Peyer's patch (tissue), 4 donors: ENCODE measurements around the gene PDHX. TPM values are rescaled to one million over a fixed set of nuclear protein-coding genes. Genes with fewer than 3 reads are reported as not detected.

Source experiments
- DNase-seq, 3 donors: peaks; one replicate each; pipeline ENCODE4 v3.0.0-alpha.2; 2017 to 2019
- H3K27ac ChIP-seq, 4 donors: fragments of 200-600 bp; sonication (generic); one replicate each; pipeline ENCODE4 v1.5.1; 2016 to 2019
- H3K27me3 ChIP-seq, 2 donors: fragments of 200-600 bp; sonication (generic); one replicate each; pipeline ENCODE4 v1.5.1; 2019
- H3K36me3 ChIP-seq, 3 donors: fragments of 200-600 bp; sonication (generic); one replicate each; pipeline ENCODE4 v1.5.1; 2016 to 2019
- H3K4me1 ChIP-seq, 4 donors: fragments of 200-600 bp; sonication (generic); one replicate each; pipeline ENCODE4 v1.5.1; 2016 to 2019
- H3K4me3 ChIP-seq, 4 donors: fragments of 200-600 bp; sonication (generic); 1 replicate in 3 of 4; 2 replicates in 1 of 4; pipeline ENCODE4 v1.5.1; 2016 to 2019; ENCODE audit warnings: mild to moderate bottlenecking in 1 of 4
- H3K9me3 ChIP-seq, 4 donors: fragments of 200-600 bp; sonication (generic); one replicate each; pipeline ENCODE4 v1.5.1; 2016 to 2019; ENCODE audit warnings: mild to moderate bottlenecking in 1 of 4
- CTCF ChIP-seq, 6 experiments: fragments of 450-650 bp in 4 of 6; fragments of 200-600 bp in 2 of 6; sonication (generic) in 1 of 6; IDR thresholded peaks; one replicate each; pipeline ENCODE4 v1.5.1; 2017 to 2019; ENCODE audit warnings: antibody characterized with exemption in 6 of 6, mild to moderate bottlenecking in 3 of 6, moderate library complexity in 1 of 6
- POLR2A ChIP-seq, 2 donors: fragments of 450-650 bp; IDR thresholded peaks; one replicate each; pipeline ENCODE4 v1.5.1; 2017; ENCODE audit warnings: antibody characterized with exemption in 2 of 2, mild to moderate bottlenecking in 2 of 2, moderate library complexity in 2 of 2
- total RNA-seq, 4 donors: library from RNA; depleted of rRNA; stranded (reverse); fragments of >200 nt; gene quantifications; one replicate each; pipeline ENCODE4 v1.1.0, GENCODE V29; 2016

PDHX gene
- total RNA-seq, 4 donors from 2014 or later = 15.4 to 87.5 (median 22.4) TPM

- peaks cover 0 to 5% (median 0%) of the 10 kb centered on the region in 4 donors for H3K4me1 ChIP-seq
- peak in 2 of 3 donors; percentile 56 to 57 for DNase-seq
- peaks cover 0 to 10% (median 0%) of the 10 kb centered on the region in 3 donors for H3K36me3 ChIP-seq
- H3K9me3 ChIP-seq = no peaks in the 10 kb centered on the region
- no peak overlapping the region for H3K4me3 ChIP-seq
- H3K27ac ChIP-seq = no peak overlapping the region
- TF ChIP-seq CTCF (IDR thresholded peaks at IDR 0.05) = no peak
- no peak for TF ChIP-seq POLR2A (IDR thresholded peaks at IDR 0.05)
- no peaks in the 10 kb centered on the region for H3K27me3 ChIP-seq
Measured at GRCh38 chr11:34929794-34930763, 13.7 kb downstream of the PDHX start.

- Histone ChIP-seq H3K36me3 (peaks cover 0 to 10% (median 0%) of the 10 kb centered on the region in 3 donors), H3K4me1 (no peaks in the 10 kb centered on the region)
Measured at GRCh38 chr11:34936945-34937629, 20.7 kb downstream of the PDHX start.

GRCh38 chr11:34938611-34939010 lies 22.2 kb downstream of the PDHX start:
- Histone ChIP-seq H3K27ac (no peak overlapping the region), H3K4me1 (no peaks in the 10 kb centered on the region), H3K4me3 (no peak overlapping the region), H3K27me3 (no peaks in the 10 kb centered on the region), H3K9me3 (no peaks in the 10 kb centered on the region), H3K36me3 (no peaks in the 10 kb centered on the region)
- TF ChIP-seq CTCF (IDR thresholded peaks at IDR 0.05) = no peak
- TF ChIP-seq POLR2A (IDR thresholded peaks at IDR 0.05) = no peak
- DNase-seq = no peak

More at GRCh38 chr11:34936945-34937629, 20.7 kb downstream of the PDHX start:
- no peak for DNase-seq
- Histone ChIP-seq H3K27ac (no peak overlapping the region), H3K9me3 (no peaks in the 10 kb centered on the region), H3K4me3 (no peak overlapping the region), H3K27me3 (no peaks in the 10 kb centered on the region)
- TF ChIP-seq CTCF (IDR thresholded peaks at IDR 0.05) (no peak), POLR2A (IDR thresholded peaks at IDR 0.05) (no peak)

GRCh38 chr11:34940026-34940677 lies 23.7 kb downstream of the PDHX start:
- H3K9me3 ChIP-seq = peaks cover 0 to 4% (median 0%) of the 10 kb centered on the region in 4 donors
- H3K27me3 ChIP-seq = no peaks in the 10 kb centered on the region
- no peaks in the 10 kb centered on the region for H3K36me3 ChIP-seq
- TF ChIP-seq POLR2A (IDR thresholded peaks at IDR 0.05) (no peak), CTCF (IDR thresholded peaks at IDR 0.05) (no peak)
- H3K4me1 ChIP-seq = no peaks in the 10 kb centered on the region
- H3K27ac ChIP-seq = no peak overlapping the region
- DNase-seq = no peak
- no peak overlapping the region for H3K4me3 ChIP-seq

GRCh38 chr11:34941688-34942087 lies 25.3 kb downstream of the PDHX start:
- Histone ChIP-seq H3K4me3 (no peak overlapping the region), H3K27me3 (no peaks in the 10 kb centered on the region), H3K9me3 (peaks cover 0 to 4% (median 0%) of the 10 kb centered on the region in 4 donors), H3K36me3 (no peaks in the 10 kb centered on the region), H3K27ac (no peak overlapping the region), H3K4me1 (no peaks in the 10 kb centered on the region)
- TF ChIP-seq CTCF (IDR thresholded peaks at IDR 0.05) = no peak
- TF ChIP-seq POLR2A (IDR thresholded peaks at IDR 0.05) = no peak
- no peak for DNase-seq
